Endometrium (tissue), 2 donors: ENCODE data around the gene ITGB2.
"Not testable (repeated sequence)": the region's sequence is repeated elsewhere in the genome, so short reads cannot be mapped to it uniquely, and the experiment has no call there.

Experiments used
- FAIRE-seq: peaks from 2 replicates; lab custom pipeline; 2012; peaks lifted over from hg19 to GRCh38; lab: Jason Lieb, UNC
- donor health status: control.
- donor health status: control.

ITGB2 gene

DNA sequence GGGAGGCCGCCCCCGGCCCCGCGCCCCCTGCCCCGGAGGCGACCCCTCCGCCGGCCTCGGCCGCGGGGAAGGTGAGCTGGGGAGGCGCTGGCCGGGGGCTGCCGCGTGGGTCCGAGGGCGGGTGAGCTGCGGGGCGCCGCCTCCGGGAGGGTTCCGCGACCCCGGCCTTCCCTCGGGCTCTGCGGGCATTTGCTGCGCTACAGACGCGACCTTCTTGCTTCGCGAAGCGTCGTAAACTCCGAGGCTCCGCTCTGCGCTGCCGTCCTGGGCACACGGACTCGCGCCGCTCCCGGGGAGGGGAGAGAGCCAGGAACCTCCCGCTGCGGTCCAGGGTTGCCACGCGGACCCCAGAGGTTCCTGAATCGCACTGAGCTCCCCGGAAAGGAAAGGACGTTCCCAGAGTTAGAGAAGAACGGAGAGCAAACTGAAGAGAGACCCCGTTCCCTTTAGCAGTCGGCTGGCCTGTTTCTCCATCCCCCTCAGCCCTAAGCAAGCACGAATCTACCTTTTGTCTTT, 19.5 kb upstream of the ITGB2 start:
- no peak for FAIRE-seq

DNA sequence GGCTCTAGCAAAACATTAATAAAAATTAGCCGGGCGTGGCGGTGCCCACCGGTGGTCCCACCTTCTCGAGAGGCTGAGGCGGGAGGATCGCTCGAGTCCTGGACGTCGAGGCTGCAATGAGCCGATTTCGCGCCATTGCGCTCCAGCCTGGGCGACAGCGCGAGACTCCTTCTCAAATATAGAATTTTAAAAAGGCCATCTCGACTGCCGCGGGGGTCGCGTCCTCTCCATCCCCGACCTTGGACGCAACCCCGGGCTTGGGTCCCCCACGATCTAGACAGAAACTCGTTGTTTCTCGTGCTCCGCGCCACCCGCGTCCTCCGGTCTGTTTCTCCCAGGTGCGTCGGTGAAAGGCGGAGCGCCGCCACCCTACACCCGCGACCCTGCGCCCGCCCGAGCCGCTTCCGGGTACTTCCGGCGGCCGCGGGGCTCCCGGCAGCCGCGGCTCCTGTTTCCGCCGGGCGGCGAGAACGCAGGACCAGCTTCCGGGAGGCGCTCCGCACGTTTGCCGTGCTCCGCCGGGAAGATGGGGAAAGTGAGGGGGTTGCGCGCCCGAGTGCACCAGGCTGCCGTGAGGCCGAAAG, 18.9 kb upstream of the ITGB2 start, which contains the start of gene SLX9:
Gene SLX9 (plus strand): TSS at position 498 of the 584 bp plus-strand sequence. CDS start 29 bp downstream, at position 527.
- FAIRE-seq = no peak

DNA sequence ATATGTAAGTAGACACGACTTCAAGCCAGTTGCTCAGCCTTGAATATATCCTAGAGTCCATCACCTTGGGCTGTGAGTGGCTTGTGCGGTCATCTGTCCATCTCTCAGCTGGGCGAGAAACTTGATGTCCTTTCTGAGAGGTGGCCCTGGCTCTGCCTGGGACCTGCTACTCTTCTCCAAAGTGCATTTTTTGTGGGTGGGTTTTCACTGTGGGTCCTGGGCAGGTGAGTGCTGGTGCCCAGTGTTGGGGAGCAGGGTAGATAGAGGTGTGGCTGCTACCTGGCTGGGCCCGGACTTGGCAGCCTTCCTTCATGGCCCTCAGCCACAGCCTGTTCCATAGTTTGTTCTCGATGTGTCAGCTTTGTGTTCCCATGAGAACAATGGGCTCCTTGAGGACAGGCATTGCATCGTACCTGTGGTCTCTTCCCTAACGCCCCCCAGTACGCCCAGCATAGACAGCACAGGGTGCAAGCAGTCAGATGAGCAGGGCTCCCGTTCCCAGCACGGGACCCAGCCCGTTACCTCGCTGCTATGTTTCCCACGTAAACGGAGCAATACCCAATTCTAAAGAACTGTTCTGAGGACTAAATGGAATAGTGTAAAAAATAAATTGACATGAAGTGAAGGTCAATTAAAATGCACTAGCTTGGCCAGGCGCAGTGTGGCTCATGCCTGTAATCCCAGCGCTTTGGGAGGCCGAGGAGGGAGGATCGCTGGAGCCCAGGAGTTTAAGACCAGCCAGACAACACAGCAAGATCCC, 18.3 kb upstream of the ITGB2 start:
- FAIRE-seq = no peak

DNA sequence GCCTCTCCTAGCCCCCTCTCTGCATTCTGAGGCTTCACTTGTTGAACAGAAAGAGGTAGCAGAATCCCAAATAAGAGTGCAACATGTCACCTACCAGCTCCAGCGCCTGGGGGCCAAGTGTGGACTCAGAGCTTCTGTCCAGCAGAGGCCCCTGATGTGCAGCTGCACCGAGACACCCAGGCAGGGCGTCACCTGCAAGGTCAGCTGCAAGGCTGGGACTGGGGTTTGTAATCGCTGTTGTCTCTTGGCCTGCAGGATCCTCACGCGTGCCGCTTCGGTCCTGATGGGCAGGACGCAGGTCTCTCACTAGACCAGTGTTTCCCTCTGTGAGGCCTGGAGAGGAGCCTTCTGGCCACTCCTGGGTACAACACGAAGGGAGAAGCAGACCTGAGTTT, 14.8 kb upstream of the ITGB2 start:
- FAIRE-seq = no peak

DNA sequence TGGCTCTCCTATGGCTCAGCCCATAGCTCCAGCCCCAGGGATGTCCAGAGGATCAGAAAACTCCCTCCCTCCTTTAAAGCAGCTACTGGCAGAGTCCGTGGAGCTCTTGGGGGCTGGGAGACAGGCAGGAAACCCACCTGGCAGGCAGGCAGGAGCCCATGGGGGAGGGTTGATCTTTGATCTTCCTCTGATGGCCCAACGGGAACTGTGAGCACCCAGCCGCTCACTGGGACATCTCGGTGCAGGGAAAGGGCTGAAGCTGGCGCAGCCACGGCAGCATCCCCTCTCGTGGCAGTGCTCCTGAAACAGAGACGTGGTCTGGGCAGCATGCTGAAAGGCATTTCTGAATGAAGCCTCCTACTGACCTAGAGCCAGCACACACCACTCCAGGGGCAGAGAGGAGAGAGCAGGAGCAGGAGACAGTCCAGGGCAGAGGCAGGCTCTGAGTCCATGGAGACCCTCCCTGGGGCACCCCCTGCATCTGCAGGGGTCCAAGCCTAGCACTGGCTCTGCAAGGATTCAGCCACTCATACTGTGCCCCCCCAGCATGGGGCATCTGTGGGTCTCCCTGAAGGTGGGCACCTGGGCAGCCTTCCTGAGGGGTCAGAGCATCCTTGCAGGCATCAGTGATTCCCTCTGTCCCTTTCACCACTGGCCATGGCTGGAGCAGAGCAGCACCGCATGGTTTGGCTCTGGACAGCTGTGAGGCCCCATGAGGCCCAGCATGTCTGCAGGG, 14.3 kb upstream of the ITGB2 start:
- no peak for FAIRE-seq

DNA sequence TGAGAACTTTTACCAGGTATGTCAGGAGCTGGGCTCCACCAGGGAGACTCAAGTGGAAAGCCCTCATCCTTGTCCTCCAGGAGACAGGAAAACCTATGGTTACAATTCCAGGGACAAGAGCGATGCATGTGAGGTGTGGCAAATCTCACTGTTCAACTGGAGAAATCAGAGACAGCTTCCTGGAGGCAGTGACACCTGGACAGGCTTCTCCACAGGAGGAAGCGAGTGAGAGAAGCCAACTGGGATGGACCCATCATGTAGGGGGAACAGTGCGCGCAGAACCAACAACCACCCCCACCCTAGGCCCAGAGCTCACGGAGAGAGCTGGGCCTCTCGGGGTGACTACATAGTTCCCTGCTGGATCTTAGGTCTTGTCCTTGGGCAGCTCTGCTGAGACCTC, 13.6 kb upstream of the ITGB2 start:
- FAIRE-seq = no peak

DNA sequence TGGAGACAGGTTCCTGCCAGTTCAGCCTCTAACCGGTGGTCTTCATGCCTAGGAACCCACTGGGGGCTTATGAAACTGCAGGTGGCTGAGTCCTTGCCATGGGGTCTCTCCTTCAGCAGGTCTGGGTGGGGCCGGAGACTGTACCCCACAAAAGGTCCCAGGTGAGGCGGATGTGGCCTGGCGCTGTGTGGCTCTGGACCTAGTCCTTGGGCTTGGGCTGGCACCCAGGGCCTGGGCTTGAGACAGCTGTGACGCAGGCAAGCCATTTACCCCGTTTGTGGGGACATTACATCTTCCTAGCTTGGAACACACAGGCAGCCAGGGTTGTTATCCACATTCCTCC, 13.2 kb upstream of the ITGB2 start:
- FAIRE-seq = no peak

DNA sequence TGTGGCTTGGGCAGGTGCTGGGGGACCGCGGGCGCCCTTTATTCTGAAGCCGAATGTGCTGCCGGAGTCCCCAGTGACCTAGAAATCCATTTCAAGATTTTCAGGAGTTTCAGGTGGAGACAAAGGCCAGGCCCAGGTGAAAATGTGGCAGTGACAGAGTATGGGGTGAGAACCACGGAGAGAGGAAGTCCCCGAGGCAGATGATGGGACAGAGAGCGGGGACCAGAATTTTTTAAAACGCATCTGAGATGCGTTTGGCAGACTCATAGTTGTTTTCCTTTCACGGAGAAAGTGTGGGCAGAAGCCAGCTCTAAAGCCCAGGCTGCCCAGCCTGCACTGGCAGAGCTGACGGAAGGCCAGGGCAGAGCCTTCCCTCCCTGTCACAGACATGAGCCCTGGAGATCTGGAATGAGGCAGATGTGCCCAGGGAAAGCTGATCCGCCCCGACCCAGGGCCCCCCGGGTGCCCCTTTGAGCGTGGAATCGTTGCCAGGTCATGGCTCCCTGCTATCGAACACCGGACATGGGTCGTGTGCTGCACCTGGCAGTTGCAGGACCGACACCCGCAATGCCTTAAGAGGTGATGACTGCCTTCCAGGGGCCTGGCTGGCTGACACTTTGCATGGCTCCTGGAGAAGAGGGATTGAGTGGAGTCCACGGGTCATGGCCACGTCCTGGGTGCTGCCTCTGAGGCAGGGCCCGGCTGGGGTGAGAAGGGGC, 12.7 kb upstream of the ITGB2 start:
- no peak for FAIRE-seq

DNA sequence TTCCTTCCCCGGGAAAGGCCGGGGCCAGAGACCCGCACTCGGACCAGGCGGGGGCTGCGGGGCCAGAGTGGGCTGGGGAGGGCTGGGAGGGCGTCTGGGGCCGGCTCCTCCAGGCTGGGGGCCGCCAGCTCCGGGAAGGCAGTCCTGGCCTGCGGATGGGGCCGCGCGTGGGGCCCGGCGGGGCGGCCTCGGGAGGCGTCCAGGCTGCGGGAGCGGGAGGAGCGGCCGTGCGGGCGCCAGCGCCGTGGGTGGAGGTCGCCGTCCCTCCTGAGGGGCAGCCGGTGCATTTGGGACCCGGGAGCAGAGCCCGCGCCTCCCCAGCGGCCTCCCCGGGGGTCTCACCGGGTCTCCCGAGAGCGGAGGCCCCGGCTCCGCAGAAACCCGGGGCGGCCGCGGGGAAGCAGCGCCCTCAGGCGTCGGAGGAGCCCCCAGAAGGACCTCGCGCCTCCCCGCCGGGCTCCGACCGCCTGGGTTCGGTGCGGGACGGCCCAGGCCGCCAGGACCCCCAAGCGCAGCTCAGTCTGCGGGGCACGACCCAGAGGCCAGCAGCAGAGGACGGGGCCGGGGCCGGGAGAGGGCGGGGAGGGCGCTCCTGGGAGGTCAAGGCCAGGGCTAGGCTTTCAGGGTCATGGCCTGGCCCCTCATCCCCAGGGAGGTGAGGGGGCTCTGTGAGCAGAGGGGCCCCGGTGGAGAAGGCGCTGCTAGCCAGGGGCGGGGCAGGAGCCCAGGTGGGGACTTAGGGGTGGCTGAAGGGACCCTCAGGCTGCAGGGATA, 11.9 kb upstream of the ITGB2 start:
- no peak for FAIRE-seq

DNA sequence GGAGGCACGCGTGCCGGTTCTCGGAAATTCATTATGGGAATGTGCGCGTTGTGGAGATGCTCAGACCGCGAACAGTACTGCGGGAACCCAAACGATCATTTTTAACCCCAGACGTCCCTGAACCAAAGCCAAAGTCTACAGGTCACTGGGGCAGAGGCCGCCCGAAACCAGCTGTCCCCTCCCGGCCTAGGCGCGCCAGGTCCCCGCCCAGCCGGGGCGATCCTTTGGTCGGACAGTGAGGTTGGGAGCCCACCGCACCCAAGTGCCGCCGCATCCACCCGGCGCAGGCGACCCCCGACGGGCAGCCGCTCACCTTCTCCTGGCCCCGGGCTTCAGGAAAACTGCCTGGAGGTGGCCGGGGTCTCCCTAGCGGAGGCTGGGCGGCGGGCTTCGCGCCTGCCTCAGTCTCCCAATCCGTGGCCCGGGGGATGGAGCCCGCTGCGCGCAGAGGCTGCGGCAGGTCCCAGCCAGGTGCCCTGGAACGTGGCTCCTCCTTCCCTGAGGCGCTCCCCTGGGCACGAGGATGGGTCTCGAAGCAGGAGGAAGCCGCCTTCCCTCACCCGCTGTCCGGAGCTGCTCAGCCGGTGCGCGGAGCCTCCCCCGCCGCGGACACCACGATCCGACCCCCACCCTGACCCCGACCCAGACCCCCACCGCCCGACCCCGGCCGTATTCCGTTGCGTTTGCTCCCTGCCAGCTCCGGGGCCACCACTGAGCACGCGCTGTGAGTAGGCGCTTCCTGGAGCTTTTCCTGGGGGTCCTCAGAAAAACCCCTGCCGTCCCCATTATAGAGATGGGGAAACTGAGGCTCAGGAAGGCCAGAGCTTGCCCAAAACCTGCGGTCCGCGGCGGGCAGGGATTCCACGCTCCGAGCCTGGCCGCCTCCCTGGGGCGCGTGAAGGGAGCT, 11.1 kb upstream of the ITGB2 start:
- no peak for FAIRE-seq

DNA sequence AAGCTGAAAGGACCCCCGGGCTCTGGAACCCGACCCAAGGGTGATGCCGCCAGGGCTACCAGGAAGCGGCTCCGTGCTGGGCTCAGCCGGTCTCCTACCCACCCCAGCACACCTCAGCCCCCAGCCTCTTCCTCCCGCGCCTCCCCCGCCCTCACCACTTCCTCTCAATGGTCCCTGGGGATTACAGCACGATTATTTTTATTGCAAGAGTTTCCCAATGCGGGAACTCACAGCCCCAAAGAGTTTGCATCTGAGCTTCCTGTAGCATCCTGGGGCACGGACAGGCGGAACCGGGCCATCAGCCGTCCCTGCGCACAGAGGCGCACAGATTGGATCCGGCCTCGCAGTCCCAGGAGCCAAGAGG, 10.4 kb upstream of the ITGB2 start:
- FAIRE-seq = no peak

DNA sequence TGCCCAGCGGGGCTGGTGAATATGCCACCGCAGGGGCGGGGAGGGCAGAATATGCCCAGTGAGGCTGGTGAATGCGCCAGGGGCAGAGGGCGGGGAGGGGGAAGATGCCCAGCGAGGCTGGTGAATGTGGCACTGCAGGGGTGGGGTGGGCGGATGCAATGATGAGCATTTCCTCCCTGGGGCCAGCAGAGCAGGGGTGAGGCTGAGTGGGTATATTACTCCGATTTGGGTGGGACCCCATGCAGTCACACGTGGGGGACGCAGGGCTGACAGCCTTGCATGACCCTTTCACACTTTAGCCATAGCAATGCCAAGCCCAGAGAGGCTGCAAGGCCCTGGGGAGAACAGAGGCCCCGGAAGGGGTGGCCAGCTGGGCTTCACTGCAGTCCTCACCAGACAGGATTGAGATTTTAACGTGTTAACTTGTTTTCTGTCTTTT, 9.9 kb upstream of the ITGB2 start:
- FAIRE-seq = no peak

DNA sequence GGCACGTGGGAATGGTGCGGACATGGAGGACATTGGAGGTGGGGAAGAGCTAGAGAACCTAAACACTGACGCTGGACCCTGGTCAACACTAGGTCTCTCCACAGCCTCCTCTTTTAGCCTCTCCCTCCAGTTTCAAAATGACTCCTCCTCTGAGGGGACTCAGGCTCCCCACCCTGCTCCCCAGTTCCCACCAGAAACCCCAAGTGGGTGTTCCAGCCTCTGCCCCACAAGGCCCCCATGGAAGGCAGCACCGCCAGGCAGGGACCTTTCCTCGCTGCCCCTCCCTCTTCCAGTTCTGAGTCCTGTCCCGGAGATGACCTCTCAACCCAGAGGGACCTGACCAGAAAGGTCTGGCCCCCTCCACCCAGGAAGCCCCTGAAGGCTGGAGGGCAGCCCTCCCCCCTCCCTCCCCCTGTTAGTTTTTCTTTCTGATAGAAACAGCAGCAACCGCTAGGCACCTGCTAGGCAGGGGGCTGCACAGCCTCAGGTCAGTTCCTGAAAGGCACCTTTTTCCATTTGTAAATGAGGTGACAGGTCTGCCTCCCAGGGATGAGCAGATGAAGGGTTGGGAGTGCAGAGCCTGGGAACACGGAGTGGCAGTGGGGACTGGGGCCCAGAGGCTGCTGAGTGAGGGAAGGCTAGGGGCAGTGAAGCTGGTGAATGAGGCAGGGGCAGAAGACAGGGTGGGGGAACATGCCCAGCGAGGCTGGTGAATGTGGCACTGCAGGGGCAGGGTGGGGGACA, 9.3 kb upstream of the ITGB2 start:
- no peak for FAIRE-seq

DNA sequence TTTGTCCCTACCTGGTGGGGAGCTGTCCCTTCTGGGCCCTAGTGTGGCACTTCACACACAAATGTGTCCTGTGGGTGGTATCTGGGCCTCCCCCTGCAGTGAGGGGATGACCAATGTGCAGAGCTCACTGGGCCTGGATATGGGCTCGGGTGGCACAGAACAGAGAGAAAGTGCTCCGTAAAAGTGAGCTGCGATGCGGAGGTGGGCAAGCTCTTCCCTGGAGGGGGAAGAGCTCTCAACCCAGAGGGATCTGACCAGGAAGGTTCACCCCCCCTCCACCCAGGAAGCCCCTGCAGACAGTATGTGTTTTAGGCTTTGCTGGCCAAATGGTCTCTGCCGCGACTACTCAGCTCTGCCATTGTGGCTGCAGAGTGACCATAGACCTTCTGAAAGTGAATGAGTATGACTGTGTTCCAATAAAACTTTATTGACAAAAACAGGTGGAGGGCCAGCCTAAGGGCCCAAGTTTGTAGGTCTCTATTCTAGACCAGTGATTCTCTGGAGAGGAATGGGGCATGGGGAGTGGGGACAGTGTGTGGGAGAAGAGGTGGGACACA, 8.6 kb upstream of the ITGB2 start:
- FAIRE-seq = no peak

DNA sequence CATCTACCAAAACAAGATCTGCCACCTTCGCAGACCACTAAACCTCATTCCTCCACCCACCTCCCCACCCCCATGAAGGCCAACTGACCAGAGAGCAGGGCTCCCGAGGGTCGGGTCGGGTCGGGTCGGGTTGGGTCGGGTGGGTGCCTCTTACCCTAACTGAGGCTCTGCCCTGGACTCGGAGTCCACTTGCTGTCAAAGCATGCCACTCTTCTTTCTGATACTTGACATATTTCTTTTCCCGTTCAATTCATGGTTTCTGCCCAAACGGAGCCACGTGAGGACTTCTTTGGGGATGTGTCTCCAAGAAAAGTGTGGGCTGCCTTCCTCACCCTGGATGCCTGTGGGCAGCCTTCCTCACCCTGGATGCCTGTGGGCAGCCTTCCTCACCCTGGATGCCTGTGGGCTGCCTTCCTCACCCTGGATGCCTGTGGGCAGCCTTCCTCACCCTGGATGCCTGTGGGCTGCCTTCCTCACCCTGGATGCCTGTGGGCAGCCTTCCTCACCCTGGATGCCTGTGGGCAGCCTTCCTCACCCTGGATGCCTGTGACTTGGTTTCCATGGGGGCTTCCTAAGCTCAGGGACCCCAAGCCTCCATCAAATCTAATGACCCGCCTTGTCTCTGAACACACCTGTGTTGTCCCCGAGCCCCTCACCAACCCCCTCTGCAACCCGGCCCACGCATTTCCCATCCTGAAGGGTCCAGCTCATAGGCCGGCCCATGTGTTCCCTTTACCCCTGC, 8.0 kb upstream of the ITGB2 start:
- not testable (repeated sequence) for FAIRE-seq

DNA sequence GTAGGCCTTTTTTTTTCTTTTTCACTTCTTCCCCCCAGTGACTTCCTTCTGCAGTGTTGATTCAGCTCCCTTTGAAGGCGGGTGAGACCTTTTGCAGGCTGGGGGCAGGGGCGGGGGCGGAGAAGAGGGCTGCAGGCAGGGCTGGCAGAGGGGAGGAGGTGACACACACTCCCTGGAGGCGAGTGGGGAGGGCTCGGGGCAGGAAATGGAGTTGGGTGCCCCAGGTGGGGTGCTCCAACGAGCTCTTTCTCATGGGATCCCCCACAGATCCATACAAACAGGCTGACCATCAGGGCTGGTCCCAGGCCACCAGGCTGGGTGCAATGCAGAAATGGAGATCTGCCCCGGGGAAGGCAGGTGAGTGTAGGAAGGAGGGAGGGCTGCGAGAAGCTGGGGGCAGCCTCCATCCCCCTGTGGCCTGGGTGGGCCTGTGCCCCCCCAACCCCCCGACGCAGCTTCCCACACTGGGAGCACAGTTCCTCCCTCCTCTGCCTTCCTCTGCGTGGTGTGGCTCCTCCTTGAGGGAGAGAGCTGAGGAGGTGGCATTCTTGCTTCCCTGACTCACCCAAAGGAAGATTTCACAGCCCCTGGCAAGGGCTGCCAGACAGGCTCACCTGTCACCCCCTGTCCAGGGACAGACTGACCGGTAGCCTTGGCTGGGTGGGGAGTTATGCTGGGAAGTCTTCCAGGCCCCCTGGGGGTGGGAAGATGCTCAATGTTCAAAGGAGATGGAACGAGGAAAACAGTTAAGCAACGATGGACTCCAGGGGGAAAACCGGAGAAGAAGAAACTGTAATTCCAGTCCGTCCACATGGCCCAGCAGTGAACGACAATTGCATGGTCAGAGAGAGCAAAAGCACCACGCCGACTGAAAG, 7.1 kb upstream of the ITGB2 start:
- FAIRE-seq = no peak

DNA sequence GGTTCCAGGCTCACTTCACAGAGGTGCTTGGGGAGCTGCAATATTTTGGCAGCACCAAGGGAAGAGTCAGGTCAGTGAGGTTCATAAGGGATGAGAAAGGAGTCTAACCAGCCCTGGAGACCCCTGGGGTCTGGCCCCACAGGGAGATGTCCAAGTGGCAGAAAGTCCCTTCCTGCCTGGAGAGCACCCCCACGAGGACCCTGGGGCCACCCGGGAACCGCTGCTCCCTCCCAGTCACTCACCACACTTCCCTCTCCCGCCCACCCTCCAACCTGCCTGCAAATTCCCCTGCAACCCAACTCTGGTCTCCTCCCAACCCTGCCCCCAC, 6.5 kb upstream of the ITGB2 start:
- FAIRE-seq = no peak
